MG63 (cell line): ENCODE measurements around the gene IHH. TPM values are rescaled to one million over a fixed set of nuclear protein-coding genes. Genes with fewer than 3 reads are reported as not detected.
A peak's percentile ranks its signal among the peaks of the same experiment; 100 is the strongest.

Source experiments
- DNase-seq: peaks from one replicate; pipeline ENCODE4 v3.0.0-alpha.2; 2020
- H3K27me3 ChIP-seq: fragments of 250-450 bp; sonication (Bioruptor Pico); 2 replicates; pipeline ENCODE4 v1.5.1; 2020; ENCODE audit warnings: mild to moderate bottlenecking, moderate library complexity
- H3K36me3 ChIP-seq: fragments of 250-450 bp; sonication (Bioruptor Pico); 2 replicates; pipeline ENCODE4 v1.5.1; 2020; ENCODE audit warnings: mild to moderate bottlenecking, moderate library complexity
- H3K4me3 ChIP-seq: fragments of 250-450 bp; sonication (Bioruptor Pico); 2 replicates; pipeline ENCODE4 v1.5.1; 2020; ENCODE audit warnings: mild to moderate bottlenecking, moderate library complexity
- H3K9me3 ChIP-seq: fragments of 250-450 bp; sonication (Bioruptor Pico); 2 replicates; pipeline ENCODE4 v1.5.1; 2020; ENCODE audit warnings: mild to moderate bottlenecking, moderate library complexity
- total RNA-seq: library from RNA; depleted of rRNA; stranded (reverse); fragments of >200 nt; shearing (Covaris generic); gene quantifications from 2 replicates; pipeline ENCODE4 v1.2.3, GENCODE V29; 2014; ENCODE audit warnings: low replicate concordance

IHH gene
- total RNA-seq, 1 experiment from 2014 or later, result 0.16 TPM

GRCh38 chr2:219081701-219082331 is 21.1 kb upstream of the IHH start:
- Histone ChIP-seq H3K9me3 (no peaks in the 10 kb centered on the region), H3K36me3 (no peaks in the 10 kb centered on the region; the same call in 1 of the 2 replicates), H3K27me3 (no peaks in the 10 kb centered on the region), H3K4me3 (no peak overlapping the region)
- DNase-seq, result no peak

- no peaks in the 10 kb centered on the region for H3K9me3 ChIP-seq
- no peak for DNase-seq
- H3K4me3 ChIP-seq, result no peak overlapping the region
These were observed 20.4 kb upstream of the IHH start for GRCh38 chr2:219081096-219081495.

DNA sequence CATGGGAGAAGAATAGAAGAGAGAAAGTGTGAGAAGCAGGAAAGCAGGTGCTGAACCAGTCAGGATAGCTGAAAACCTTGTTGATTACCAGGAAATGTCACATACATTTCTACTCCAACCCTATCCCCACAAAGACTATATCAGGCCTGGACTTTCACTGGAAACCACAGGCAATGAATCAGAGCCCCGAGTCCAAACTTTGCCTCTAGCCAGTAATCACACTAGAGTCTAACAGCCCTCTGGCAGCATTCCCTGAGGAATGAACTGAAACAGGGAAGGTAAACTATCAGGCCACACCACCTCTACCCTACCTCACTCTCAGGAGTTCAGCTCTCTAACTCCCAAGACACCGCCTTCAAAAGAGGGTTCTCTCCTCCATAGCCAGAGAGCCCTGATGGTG is 18.7 kb upstream of the IHH start:
- no peaks in the 10 kb centered on the region for H3K27me3 ChIP-seq
- H3K9me3 ChIP-seq, result no peaks in the 10 kb centered on the region
- H3K4me3 ChIP-seq, result no peak overlapping the region
- H3K36me3 ChIP-seq, result no peaks in the 10 kb centered on the region; the same call in 1 of the 2 replicates
- DNase-seq, result peak; percentile 24

More at GRCh38 chr2:219081096-219081495, 20.4 kb upstream of the IHH start:
- H3K36me3 ChIP-seq, result no peaks in the 10 kb centered on the region; the same call in 1 of the 2 replicates
- H3K27me3 ChIP-seq, result no peaks in the 10 kb centered on the region

- Histone ChIP-seq H3K9me3 (no peaks in the 10 kb centered on the region), H3K36me3 (no peaks in the 10 kb centered on the region; the same call in 1 of the 2 replicates), H3K4me3 (no peak overlapping the region), H3K27me3 (no peaks in the 10 kb centered on the region)
- no peak for DNase-seq
These were observed 18.2 kb upstream of the IHH start for GRCh38 chr2:219078951-219079350.

DNA sequence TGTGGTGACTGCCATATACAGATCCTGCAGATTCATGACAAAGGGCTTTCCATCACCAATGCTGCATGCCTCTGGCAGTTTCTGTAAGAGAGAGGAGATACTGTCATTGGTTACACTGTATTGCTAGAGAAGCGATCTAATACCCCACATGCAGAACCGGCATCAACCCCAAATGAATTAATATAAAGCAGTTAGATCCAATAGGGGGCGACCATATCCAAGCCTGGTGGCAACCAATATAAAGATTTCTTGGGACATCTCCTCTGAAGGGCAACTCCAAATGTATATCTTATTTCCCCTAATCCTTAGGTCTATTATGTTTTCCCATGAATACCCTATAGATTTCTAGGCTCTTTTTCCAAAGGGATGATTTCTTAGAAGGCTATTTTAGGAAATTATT is 17.4 kb upstream of the IHH start:
- DNase-seq, result no peak
- H3K36me3 ChIP-seq, result no peaks in the 10 kb centered on the region; the same call in 1 of the 2 replicates
- H3K27me3 ChIP-seq, result no peaks in the 10 kb centered on the region
- no peak overlapping the region for H3K4me3 ChIP-seq
- no peaks in the 10 kb centered on the region for H3K9me3 ChIP-seq

- H3K4me3 ChIP-seq, result no peak overlapping the region
- no peaks in the 10 kb centered on the region; the same call in 1 of the 2 replicates for H3K36me3 ChIP-seq
- no peaks in the 10 kb centered on the region for H3K9me3 ChIP-seq
- DNase-seq, result no peak
- H3K27me3 ChIP-seq, result no peaks in the 10 kb centered on the region
These were observed 15.5 kb upstream of the IHH start for GRCh38 chr2:219076253-219076652.

- no peaks in the 10 kb centered on the region for H3K9me3 ChIP-seq
- no peak overlapping the region for H3K4me3 ChIP-seq
- no peaks in the 10 kb centered on the region for H3K27me3 ChIP-seq
- DNase-seq, result peak; percentile 19
- H3K36me3 ChIP-seq, result no peaks in the 10 kb centered on the region; the same call in 1 of the 2 replicates
These were observed 12.8 kb upstream of the IHH start for GRCh38 chr2:219073413-219074129.

DNA sequence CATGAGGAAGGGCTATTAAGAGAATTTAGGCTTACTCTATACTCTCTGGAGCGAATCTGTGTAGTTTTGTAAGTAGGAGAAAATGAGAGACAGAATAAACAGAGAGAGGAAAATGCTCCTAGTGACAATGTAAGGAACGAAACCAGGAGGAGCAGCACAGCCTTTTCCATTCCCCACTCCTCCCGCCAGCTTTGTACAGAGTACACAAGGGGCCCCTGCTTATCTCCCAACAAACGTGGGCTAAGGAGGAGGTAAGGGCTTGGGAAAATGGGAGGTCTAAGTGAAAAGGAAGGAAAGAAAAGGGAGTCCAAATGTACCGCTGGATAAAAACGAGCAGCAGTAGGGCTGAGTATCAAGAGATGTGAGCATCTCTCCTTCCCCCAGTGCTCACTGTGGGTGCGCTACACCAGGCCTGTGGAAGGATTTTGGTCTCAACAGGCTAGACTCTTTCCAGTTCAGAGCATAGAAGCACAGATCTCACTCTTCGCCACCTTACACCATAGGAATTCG is 12.1 kb upstream of the IHH start:
- no peak for DNase-seq
- H3K27me3 ChIP-seq, result no peaks in the 10 kb centered on the region
- no peaks in the 10 kb centered on the region; the same call in 1 of the 2 replicates for H3K36me3 ChIP-seq
- no peak overlapping the region for H3K4me3 ChIP-seq
- no peaks in the 10 kb centered on the region for H3K9me3 ChIP-seq

DNA sequence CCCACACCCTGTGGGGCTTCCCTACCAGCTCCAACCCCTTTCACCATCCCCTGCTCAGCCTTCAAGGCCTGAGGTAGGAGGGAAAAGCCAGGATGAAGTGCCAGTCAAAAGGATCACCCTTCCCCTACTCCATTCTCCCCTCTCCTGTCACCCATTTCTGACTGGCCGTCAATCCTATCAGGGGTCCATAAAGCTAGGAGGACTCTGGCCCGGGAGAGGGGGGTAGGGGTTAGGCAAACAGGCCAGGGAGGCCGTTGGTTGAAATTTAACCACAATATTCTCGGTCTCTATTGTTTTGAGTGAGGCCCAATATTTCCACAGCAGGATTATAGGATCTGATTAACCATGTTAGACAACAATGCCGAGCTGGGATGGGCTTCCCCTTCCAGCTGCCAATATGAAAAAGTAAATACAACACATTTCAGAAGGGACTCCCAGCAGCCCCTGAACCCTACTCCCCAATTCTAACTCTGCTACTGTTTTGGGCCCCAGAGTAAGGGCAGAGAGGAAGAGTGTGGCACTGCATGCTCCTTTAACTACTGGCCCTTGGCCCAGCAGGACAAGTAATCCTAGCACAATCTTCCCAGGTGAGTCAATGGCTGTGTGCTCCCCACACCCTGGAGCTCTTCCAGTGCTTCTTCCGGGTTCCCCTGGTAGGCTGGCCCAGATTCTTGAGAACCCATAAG is 10.6 kb upstream of the IHH start:
- Histone ChIP-seq H3K36me3 (no peaks in the 10 kb centered on the region), H3K9me3 (no peaks in the 10 kb centered on the region), H3K4me3 (no peak overlapping the region), H3K27me3 (no peaks in the 10 kb centered on the region)
- DNase-seq, result peak; percentile 41

DNA sequence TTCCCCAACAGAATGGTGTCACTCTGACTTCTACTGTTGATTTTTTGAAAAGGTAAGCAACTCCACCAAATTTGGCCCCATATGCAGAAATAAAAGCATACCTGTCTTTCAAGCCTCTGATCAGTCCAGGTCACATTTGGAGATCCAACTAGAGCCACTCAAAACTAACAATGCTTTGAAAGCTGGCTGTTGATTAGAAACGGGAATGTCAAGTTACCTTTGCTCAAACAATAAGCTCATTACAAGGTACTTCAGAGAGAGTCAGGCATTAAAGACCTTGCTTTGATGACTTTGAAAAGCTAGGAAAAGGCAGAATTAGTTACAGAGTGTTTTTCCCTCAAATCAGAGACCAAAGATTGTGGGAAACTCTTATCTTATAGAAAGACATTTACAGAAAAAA is 4.8 kb upstream of the IHH start:
- no peak overlapping the region for H3K4me3 ChIP-seq
- peaks cover 19% of the 10 kb centered on the region for H3K27me3 ChIP-seq
- DNase-seq, result no peak
- H3K36me3 ChIP-seq, result no peaks in the 10 kb centered on the region
- H3K9me3 ChIP-seq, result no peaks in the 10 kb centered on the region

GRCh38 chr2:219062081-219062480 is 1.4 kb upstream of the IHH start:
- no peak for DNase-seq
- H3K4me3 ChIP-seq, result no peak overlapping the region
- no peaks in the 10 kb centered on the region for H3K36me3 ChIP-seq
- H3K9me3 ChIP-seq, result no peaks in the 10 kb centered on the region
- H3K27me3 ChIP-seq, result peaks cover 39% of the 10 kb centered on the region

DNA sequence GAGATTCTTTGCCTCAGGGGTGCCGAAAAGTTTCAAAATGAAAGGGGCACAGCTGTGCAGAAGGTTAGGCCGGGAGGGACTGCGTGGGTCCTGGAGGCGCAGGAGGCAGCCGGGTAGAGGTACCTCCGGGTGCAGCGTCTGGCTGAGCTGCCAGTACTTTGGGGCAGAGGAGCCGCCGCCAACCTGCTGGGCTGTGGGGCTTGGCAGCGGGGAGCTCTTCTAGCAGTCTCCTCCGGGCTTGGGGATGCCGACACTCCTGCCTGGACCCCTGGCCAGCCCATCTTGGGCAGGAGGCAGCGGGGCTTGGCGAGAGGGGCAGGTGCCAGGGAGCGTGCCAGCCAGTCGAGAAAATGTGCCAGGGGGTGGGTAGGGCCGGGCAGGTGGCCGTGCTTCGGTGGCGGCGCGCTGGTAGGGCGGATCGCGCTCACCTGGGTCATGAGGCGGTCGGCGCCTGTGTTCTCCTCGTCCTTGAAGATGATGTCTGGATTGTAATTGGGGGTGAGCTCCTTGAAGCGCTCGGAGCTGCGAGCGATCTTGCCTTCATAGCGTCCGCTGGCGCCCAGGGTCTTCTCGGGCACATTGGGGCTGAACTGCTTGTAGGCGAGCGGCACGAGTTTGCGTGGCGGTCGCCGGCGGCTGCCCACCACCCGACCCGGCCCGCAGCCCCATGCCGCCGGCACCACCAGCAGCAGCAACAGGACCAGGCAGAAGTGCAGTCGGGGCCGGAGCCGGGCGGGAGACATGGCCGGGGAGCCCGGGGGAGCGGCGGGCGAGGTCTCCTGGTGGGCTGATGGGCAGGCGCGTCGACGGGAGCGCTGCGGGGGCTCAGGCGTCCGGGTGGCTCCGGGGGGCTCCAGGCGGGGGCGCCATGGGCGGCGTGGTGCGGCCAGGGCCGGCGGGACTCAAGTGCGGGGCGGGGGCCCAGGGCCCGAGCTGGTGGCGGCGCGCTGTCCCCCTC is 717 bp downstream of the IHH start:
- no peak for DNase-seq
- Histone ChIP-seq H3K9me3 (no peaks in the 10 kb centered on the region), H3K36me3 (no peaks in the 10 kb centered on the region), H3K4me3 (no peak overlapping the region), H3K27me3 (peaks cover 39% of the 10 kb centered on the region)

- Histone ChIP-seq H3K36me3 (no peaks in the 10 kb centered on the region), H3K27me3 (peaks cover 39% of the 10 kb centered on the region), H3K4me3 (no peak overlapping the region), H3K9me3 (no peaks in the 10 kb centered on the region)
- DNase-seq, result no peak
These were observed 1.4 kb downstream of the IHH start for GRCh38 chr2:219059375-219059724.

GRCh38 chr2:219058541-219059374 is 2.0 kb downstream of the IHH start:
- Histone ChIP-seq H3K27me3 (peaks cover 39% of the 10 kb centered on the region), H3K4me3 (no peak overlapping the region), H3K36me3 (no peaks in the 10 kb centered on the region), H3K9me3 (no peaks in the 10 kb centered on the region)
- peak; percentile 35 for DNase-seq

DNA sequence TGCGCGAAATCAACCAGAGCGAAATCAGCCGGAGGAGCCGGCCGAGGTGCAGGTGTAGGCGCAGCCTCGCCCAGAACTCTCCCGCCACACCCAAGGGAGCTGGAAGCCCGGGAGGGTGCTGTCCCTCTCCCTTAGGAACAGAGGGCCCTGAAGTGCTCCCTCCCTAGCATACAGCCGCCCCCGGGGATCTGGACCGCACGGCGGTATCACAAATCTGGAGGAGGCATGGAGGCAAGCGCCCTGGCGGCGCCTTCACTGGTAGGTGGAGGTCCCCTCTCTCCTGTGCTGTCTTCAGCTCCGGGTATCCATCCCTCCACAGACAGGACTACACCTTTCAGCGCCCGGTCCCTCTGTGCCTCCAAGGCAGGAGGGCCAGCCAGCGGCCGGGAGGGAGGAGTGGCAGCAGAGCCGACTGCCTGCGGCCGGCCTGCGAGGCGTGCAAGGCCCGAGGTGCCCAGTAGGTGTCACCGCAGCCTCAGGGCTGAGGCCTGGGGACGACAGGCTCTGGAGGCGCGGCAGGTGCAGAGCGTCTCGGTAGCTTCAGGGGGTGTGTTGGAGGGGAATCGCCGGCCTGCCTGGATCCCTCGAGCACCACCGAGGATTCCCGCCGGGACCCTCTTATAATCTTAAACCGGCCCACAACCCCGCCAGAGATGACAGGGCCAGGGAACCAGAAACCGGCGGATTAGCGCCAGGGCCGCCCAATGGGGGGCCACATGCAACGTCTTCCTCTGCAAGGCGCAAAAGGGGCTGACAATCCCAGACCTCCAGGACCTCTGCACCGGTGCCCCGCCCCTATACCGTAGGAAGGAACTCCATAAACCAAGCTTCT is 2.8 kb downstream of the IHH start:
- Histone ChIP-seq H3K27me3 (peaks cover 39% of the 10 kb centered on the region), H3K36me3 (no peaks in the 10 kb centered on the region), H3K4me3 (no peak overlapping the region), H3K9me3 (no peaks in the 10 kb centered on the region)
- peak; percentile 60 for DNase-seq
